HG02763 (cell line): Measurements from ENCODE around the gene RAB43.
"Not testable (repeated sequence)": the region's sequence is repeated elsewhere in the genome, so short reads cannot be mapped to it uniquely, and the experiment has no call there.

Experiments
- ATAC-seq: cut with Tn5 transposase; IDR thresholded peaks from one replicate; pipeline ENCODE4 v1.9.1; 2021; ENCODE audit warnings: mild to moderate bottlenecking, moderate library complexity; ENCODE audit not compliant: unreplicated experiment

Gene RAB43

GRCh38 chr3:129121792-129122411 is at the start of gene RAB43:
Gene RAB43, minus strand, starts transcription at chr3:129121804. Its CDS starts 315 bp downstream, at chr3:129121489.
- ATAC-seq = peak; percentile 38

- ATAC-seq = no peak
Measured at GRCh38 chr3:129166579-129167332, 45.2 kb upstream of the RAB43 start.

- not testable (repeated sequence) for ATAC-seq
Measured at GRCh38 chr3:129165594-129165993, 44.0 kb upstream of the RAB43 start.

- ATAC-seq = no peak
Measured at GRCh38 chr3:129164500-129164899, 42.9 kb upstream of the RAB43 start.

- no peak for ATAC-seq
Measured at GRCh38 chr3:129162729-129163579, 41.4 kb upstream of the RAB43 start.

GRCh38 chr3:129161860-129162271 is 40.3 kb upstream of the RAB43 start:
- ATAC-seq = no peak

GRCh38 chr3:129160891-129161859 is 39.6 kb upstream of the RAB43 start, which contains the start of gene ISY1:
Gene ISY1, minus strand, starts transcription at chr3:129161063. Its CDS starts 88 bp downstream, at chr3:129160975.
- ATAC-seq = peak; percentile 88

- ATAC-seq = no peak
Measured at GRCh38 chr3:129144786-129145185, 23.2 kb upstream of the RAB43 start.

- ATAC-seq = not testable (repeated sequence)
Measured at GRCh38 chr3:129141011-129141410, 19.4 kb upstream of the RAB43 start.

GRCh38 chr3:129139911-129140310 is 18.3 kb upstream of the RAB43 start:
- ATAC-seq = no peak

- not testable (repeated sequence) for ATAC-seq
Measured at GRCh38 chr3:129136275-129136674, 14.7 kb upstream of the RAB43 start.

- no peak for ATAC-seq
Measured at GRCh38 chr3:129132097-129132866, 10.7 kb upstream of the RAB43 start.

GRCh38 chr3:129131465-129132088 is 10.0 kb upstream of the RAB43 start:
- ATAC-seq = no peak

- ATAC-seq = no peak
Measured at GRCh38 chr3:129130291-129130813, 8.7 kb upstream of the RAB43 start.

GRCh38 chr3:129128357-129129155 is 7.0 kb upstream of the RAB43 start:
- no peak for ATAC-seq

GRCh38 chr3:129126726-129127280 is 5.2 kb upstream of the RAB43 start:
- no peak for ATAC-seq

GRCh38 chr3:129123314-129124060 is 1.9 kb upstream of the RAB43 start:
- no peak for ATAC-seq
